GM12874 (cell line): Measurements from ENCODE around the gene CRLF2.

Experiments
- TF ChIP-seq, protein P1 (sequence below): IDR thresholded peaks from 2 replicates; pipeline ENCODE4 v1.5.1; 2011; ENCODE audit warnings: low read depth, mild to moderate bottlenecking, control low read depth, low read length, moderate library complexity; ENCODE audit not compliant: insufficient read depth

Gene CRLF2

DNA sequence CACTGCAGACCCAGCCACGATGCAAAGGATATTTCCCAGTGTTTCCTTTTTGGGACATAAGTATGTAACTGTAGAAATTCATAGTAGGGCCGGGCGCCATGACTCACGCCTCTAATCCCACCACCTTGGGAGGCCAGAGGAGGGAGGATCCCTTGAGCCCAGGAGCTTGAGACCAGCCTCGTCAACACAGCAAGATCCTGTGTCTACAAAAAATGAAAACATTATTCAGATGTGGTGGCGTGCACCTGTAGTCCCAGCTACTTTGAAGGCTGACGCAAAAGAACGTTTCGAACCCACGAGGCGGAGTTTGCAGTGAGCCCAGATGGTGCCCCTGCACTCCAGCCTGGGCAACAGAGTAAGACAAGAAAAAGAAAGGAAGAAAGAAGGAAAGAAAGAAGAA, 49.2 kb downstream of the CRLF2 start:
- TF ChIP-seq, protein P1, sequence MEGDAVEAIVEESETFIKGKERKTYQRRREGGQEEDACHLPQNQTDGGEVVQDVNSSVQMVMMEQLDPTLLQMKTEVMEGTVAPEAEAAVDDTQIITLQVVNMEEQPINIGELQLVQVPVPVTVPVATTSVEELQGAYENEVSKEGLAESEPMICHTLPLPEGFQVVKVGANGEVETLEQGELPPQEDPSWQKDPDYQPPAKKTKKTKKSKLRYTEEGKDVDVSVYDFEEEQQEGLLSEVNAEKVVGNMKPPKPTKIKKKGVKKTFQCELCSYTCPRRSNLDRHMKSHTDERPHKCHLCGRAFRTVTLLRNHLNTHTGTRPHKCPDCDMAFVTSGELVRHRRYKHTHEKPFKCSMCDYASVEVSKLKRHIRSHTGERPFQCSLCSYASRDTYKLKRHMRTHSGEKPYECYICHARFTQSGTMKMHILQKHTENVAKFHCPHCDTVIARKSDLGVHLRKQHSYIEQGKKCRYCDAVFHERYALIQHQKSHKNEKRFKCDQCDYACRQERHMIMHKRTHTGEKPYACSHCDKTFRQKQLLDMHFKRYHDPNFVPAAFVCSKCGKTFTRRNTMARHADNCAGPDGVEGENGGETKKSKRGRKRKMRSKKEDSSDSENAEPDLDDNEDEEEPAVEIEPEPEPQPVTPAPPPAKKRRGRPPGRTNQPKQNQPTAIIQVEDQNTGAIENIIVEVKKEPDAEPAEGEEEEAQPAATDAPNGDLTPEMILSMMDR, result no peak

DNA sequence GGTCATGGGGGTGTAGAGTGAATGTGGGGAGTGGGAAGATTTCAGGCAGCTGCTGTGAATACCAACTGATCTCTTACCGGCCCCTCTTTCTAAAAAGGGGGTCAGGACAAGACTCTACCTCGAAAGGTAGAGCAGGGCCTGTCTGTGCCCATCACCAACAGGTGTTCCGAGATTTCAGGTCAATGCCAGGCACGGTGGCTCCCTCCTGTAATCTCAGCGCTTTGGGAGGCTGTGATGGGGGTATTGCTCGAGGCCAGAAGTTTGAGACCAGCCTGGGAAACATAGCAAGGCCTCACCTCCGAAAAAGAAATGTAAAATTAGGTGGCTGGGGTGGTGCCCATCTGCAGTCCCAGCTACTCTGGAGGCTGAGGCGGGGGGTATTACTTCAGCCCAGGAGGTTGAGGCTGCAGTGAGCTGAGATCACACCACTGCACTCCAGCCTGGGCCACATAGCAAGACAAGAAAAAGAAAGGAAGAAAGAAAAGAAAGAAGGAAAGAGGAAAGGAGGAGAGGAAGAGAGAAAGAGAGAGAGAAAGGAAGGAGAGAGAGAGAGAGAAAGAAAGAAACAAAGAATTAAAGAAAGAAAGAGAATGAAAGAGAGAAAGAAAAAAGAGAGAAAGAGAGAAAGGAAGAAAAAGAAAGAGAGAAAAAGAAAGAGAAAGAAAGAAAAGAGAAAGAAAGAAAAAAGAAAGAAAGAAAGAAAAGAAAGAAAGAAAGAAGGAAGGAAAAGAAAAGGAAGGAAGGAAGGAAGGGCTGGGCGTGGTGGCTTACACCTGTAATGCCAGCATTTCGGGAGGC, 50.1 kb downstream of the CRLF2 start:
- TF ChIP-seq, protein P1, result no peak

DNA sequence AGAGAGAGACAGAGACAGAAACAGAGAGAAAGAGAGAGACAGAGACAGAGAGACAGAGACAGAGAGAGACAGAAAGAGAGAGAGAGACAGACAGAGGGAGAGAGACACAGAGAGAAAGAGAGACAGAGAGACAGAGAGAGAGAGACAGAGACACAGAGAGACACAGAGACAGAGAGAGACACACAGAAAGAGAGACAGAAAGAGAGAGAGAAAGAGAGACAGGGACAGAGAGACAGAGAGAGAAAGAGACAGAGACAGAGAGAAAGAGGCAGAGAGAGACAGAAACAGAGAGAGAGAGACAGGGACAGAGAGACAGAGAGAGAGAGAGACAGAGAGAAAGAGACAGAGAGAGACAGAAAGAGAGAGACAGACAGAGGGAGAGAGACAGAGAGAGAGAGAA, 52.9 kb downstream of the CRLF2 start:
- TF ChIP-seq, protein P1, result no peak

DNA sequence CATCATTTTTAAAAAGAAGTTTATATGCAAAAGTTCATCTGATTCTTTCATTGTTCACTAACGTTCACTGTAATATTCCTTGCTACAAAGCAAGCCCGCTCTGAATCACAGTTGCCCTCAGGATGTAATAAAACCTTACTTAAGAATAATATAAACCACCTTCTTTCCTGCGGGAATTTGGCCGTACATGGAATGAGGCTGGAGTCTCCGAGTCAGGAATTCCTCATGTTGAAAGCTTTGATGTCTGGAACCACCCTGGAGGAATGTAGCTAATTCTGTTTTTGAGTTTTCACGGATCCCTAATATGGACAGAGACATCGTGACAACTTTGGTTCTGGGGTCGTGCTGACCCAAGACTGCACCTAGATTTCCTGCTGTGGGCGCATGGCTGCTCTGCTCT, 58.5 kb downstream of the CRLF2 start:
- TF ChIP-seq, protein P1, result no peak

DNA sequence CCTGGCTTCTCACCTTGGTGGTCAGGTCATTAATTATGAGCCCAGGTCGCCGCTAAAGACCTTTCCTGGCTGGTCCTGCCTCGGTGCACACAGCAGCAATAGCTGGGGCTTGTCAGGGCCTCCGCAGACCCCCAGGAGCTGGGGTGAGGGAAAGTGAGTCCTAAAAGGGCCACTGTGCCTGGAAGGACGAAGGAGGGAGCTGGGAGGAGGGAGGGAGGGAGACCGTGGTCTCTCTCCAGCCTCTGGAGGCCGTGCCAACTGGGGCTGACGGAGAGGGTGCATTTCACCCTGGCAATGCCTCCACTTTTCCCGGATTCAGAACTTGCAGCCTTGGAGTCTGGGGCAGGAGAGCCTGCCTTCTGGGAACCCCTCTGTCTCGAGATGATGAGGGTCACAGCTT, 60.4 kb downstream of the CRLF2 start:
- TF ChIP-seq, protein P1, result no peak

- TF ChIP-seq, protein P1, result no peak
These were observed 60.9 kb downstream of the CRLF2 start for GRCh38 chrX:1151378-1152077.

DNA sequence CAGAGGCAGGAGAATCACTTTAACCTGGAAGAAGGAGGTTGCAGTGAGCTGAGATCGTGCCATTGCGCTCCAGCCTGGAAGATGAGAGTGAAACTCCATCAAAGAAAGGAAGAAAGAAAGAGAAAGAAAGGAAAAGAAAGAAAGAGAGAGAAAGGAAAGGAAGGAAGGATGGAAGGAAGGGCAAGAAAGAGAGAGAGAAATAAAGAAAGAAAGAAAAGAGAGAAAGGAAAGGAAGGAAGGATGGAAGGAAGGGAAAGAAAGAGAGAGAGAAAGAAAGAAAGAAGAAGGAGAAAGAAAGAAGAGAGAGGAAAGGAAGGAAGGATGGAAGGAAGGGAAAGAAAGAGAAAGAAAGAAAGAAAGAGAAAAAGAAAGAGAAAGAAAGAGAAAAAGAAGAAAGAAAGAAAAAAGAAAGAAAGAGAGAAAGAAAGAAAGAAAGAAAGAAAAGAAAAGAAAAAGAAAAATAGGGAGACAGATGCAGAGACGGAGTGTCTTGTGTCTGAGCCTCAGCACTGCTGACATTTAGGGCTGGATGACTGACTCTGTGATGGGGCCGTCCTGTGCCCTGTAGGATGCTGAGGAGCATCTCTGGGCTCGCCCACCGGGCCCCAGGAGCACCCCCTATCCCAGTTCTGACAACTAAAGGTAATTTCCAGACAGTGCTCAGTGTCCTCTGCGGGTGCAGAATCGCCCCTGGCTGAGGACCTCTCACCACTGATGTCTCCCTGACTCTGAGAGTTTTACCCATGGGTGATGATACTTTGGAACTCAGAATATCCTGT, 61.7 kb downstream of the CRLF2 start:
- TF ChIP-seq, protein P1, result no peak
